EL (cell line): ENCODE results near the gene SS18L1.
A peak's percentile ranks its signal among the peaks of the same experiment; 100 is the strongest.

Source experiments
- DNase-seq: peaks from one replicate; pipeline ENCODE4 v3.0.0-alpha.2; 2016

The SS18L1 gene

GRCh38 chr20:62200491-62201172 lies 57.1 kb downstream of the SS18L1 start:
- no peak for DNase-seq

GRCh38 chr20:62201173-62202082 lies 57.9 kb downstream of the SS18L1 start:
- DNase-seq: no peak

GRCh38 chr20:62202083-62202395 lies 58.5 kb downstream of the SS18L1 start:
- peak; percentile 85 for DNase-seq

GRCh38 chr20:62202676-62203377 lies 59.3 kb downstream of the SS18L1 start:
- DNase-seq: no peak

GRCh38 chr20:62203378-62204030 lies 59.9 kb downstream of the SS18L1 start:
- DNase-seq: peak; percentile 70

- no peak for DNase-seq
Observed at GRCh38 chr20:62205618-62206387, 62.2 kb downstream of the SS18L1 start.

- DNase-seq: no peak
Observed at GRCh38 chr20:62206388-62206775, 62.8 kb downstream of the SS18L1 start.

- no peak for DNase-seq
Observed at GRCh38 chr20:62208061-62208794, 64.7 kb downstream of the SS18L1 start.

- DNase-seq: peak; percentile 45
Observed at GRCh38 chr20:62208795-62209755, 65.5 kb downstream of the SS18L1 start.

- DNase-seq: no peak
Observed at GRCh38 chr20:62209850-62210495, 66.4 kb downstream of the SS18L1 start.

GRCh38 chr20:62210496-62210855 lies 66.9 kb downstream of the SS18L1 start:
- no peak for DNase-seq

- no peak for DNase-seq
Observed at GRCh38 chr20:62211216-62211615, 67.6 kb downstream of the SS18L1 start.

GRCh38 chr20:62211769-62212288 lies 68.3 kb downstream of the SS18L1 start:
- no peak for DNase-seq

- DNase-seq: no peak
Observed at GRCh38 chr20:62212299-62212698, 68.7 kb downstream of the SS18L1 start.

GRCh38 chr20:62214067-62214466 lies 70.5 kb downstream of the SS18L1 start:
- no peak for DNase-seq

GRCh38 chr20:62215020-62215990 lies 71.7 kb downstream of the SS18L1 start:
- no peak for DNase-seq

GRCh38 chr20:62215991-62216635 lies 72.5 kb downstream of the SS18L1 start:
- no peak for DNase-seq
